Trophoblast cell (in vitro differentiated cells and primary cell): ENCODE measurements around the gene TAX1BP3.

Source experiments
- DNase-seq, 2 donors: peaks; one replicate each; pipeline ENCODE4 v3.0.0-alpha.2; 2016
- H2AFZ ChIP-seq: 2 replicates; pipeline ENCODE4 v1.6.1; 2013; ENCODE audit warnings: low read length, moderate library complexity, mild to moderate bottlenecking; ENCODE audit not compliant: insufficient read depth, poor library complexity
- H2AK5ac ChIP-seq: 2 replicates; pipeline ENCODE4 v1.6.1; 2013; ENCODE audit warnings: mild to moderate bottlenecking, low read length
- H2BK120ac ChIP-seq: 2 replicates; pipeline ENCODE4 v1.6.1; 2013; ENCODE audit warnings: low read length, mild to moderate bottlenecking, moderate library complexity; ENCODE audit not compliant: insufficient read depth, poor library complexity
- H2BK12ac ChIP-seq: 2 replicates; pipeline ENCODE4 v1.6.1; 2013; ENCODE audit warnings: mild to moderate bottlenecking, low read length, moderate library complexity
- H2BK5ac ChIP-seq: 2 replicates; pipeline ENCODE4 v1.6.1; 2013; ENCODE audit warnings: low read length, low read depth, moderate library complexity, mild to moderate bottlenecking; ENCODE audit not compliant: poor library complexity
- H3K14ac ChIP-seq: 2 replicates; pipeline ENCODE4 v1.6.1; 2013; ENCODE audit warnings: mild to moderate bottlenecking, low read length
- H3K18ac ChIP-seq: 2 replicates; pipeline ENCODE4 v1.6.1; 2013; ENCODE audit warnings: mild to moderate bottlenecking, low read length
- H3K23ac ChIP-seq: 2 replicates; pipeline ENCODE4 v1.6.1; 2013; ENCODE audit warnings: low read length
- H3K27ac ChIP-seq: 2 replicates; pipeline ENCODE4 v1.5.1; 2013; ENCODE audit warnings: low read depth, mild to moderate bottlenecking, inconsistent platforms, low read length, moderate library complexity
- H3K27me3 ChIP-seq: 2 replicates; pipeline ENCODE4 v1.6.1; 2013; ENCODE audit warnings: inconsistent platforms, mild to moderate bottlenecking, low read length, moderate library complexity; ENCODE audit not compliant: insufficient read depth
- H3K36me3 ChIP-seq, 2 experiments: 1 replicate in 1 of 2; 2 replicates in 1 of 2; pipeline ENCODE4 v1.6.1; 2013; ENCODE audit warnings: low read length in 2 of 2, mild to moderate bottlenecking in 2 of 2, moderate library complexity in 1 of 2; ENCODE audit not compliant: insufficient read depth in 2 of 2, control insufficient read depth in 1 of 2
- H3K4ac ChIP-seq: 2 replicates; pipeline ENCODE4 v1.6.1; 2013; ENCODE audit warnings: low read depth, mild to moderate bottlenecking, low read length, moderate library complexity
- H3K4me1 ChIP-seq, 2 experiments: 1 replicate in 1 of 2; 2 replicates in 1 of 2; pipeline ENCODE4 v1.6.1; 2013; ENCODE audit warnings: low read length in 2 of 2, mild to moderate bottlenecking in 2 of 2, moderate library complexity in 1 of 2; ENCODE audit not compliant: insufficient read depth in 2 of 2, control insufficient read depth in 1 of 2
- H3K4me2 ChIP-seq: 2 replicates; pipeline ENCODE4 v1.6.1; 2013; ENCODE audit warnings: inconsistent platforms, mild to moderate bottlenecking, low read length, moderate library complexity
- H3K4me3 ChIP-seq: 2 replicates; pipeline ENCODE4 v1.5.1; 2013; ENCODE audit warnings: mild to moderate bottlenecking, low read depth, low read length, inconsistent platforms
- H3K79me1 ChIP-seq: one replicate; pipeline ENCODE4 v1.6.1; 2013; ENCODE audit warnings: low read length
- H3K79me2 ChIP-seq: 2 replicates; pipeline ENCODE4 v1.6.1; 2013; ENCODE audit warnings: low read length, mild to moderate bottlenecking; ENCODE audit not compliant: control insufficient read depth, insufficient read depth, poor library complexity
- H3K9ac ChIP-seq: 2 replicates; pipeline ENCODE4 v1.6.1; 2013; ENCODE audit warnings: mild to moderate bottlenecking, low read length
- H3K9me3 ChIP-seq: 2 replicates; pipeline ENCODE4 v1.6.1; 2013; ENCODE audit warnings: low read depth, mild to moderate bottlenecking, control low read depth, inconsistent platforms, low read length; ENCODE audit not compliant: insufficient read depth
- H4K12ac ChIP-seq: 2 replicates; pipeline ENCODE4 v1.6.1; 2013; ENCODE audit warnings: low read depth, mild to moderate bottlenecking, low read length, moderate library complexity
- H4K8ac ChIP-seq: 2 replicates; pipeline ENCODE4 v1.6.1; 2013; ENCODE audit warnings: low read depth, mild to moderate bottlenecking, low read length, moderate library complexity
- H4K91ac ChIP-seq: one replicate; pipeline ENCODE4 v1.6.1; 2013; ENCODE audit warnings: low read depth, mild to moderate bottlenecking, low read length, moderate library complexity
- WGBS: extraction: QIAGEN DNeasy Blood & Tissue Kit; methylation state at CpG from one replicate; pipeline ENCODE4 v1.1.7; 2013; ENCODE audit warnings: missing lambda C conversion rate; ENCODE audit not compliant: insufficient read length, insufficient coverage; ENCODE audit errors: extremely low coverage; 5-methylcytosine and 5-hydroxymethylcytosine counted together

TAX1BP3 gene

DNA sequence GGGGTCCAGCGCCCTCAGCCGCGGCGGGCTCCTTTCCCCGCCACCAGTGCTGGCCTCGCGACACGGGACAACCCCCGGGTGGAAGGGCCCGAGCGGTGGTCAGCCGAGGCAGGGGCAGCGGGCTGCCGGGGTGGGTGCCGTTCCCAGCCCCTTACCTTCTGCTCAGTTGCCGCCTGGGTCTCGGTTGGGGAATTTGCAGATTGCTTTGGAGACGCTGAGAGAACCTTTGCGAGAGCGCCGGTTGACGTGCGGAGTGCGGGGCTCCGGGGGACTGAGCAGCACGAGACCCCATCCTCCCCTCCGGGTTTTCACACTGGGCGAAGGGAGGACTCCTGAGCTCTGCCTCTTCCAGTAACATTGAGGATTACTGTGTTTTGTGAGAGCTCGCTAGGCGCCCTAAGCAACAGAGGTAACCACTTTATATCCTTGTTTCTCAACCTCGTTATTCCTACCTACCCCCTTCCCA, 31.4 kb downstream of the TAX1BP3 start:
- Histone ChIP-seq H2BK120ac (no peak overlapping the region), H3K18ac (peak overlapping the region; percentile 10), H2BK12ac (no peak overlapping the region), H4K8ac (peak overlapping the region; percentile 98), H2AK5ac (no peak overlapping the region), H4K91ac (peak overlapping the region; percentile 4), H3K9ac (peak overlapping the region; percentile 75), H3K27me3 (no peaks in the 10 kb centered on the region), H3K27ac (peak overlapping the region; percentile 96), H3K4ac (no peak overlapping the region), H2BK5ac (no peak overlapping the region), H4K12ac (peak overlapping the region; percentile 10), H3K9me3 (no peaks in the 10 kb centered on the region), H3K4me2 (peak overlapping the region; percentile 82), H3K36me3 (peaks cover 10 to 14% of the 10 kb centered on the region in 2 experiments), H3K23ac (no peak overlapping the region), H3K4me3 (peak overlapping the region; percentile 89), H3K14ac (peak overlapping the region; percentile 5), H3K79me1 (peaks cover 5% of the 10 kb centered on the region), H3K79me2 (peaks cover 10% of the 10 kb centered on the region), H2AFZ (peak overlapping the region; percentile 95), H3K4me1 (peaks cover 2 to 4% of the 10 kb centered on the region in 2 experiments)
- no peak for DNase-seq
- no CpG with 5 or more reads among the region's 31 CpGs for WGBS

DNA sequence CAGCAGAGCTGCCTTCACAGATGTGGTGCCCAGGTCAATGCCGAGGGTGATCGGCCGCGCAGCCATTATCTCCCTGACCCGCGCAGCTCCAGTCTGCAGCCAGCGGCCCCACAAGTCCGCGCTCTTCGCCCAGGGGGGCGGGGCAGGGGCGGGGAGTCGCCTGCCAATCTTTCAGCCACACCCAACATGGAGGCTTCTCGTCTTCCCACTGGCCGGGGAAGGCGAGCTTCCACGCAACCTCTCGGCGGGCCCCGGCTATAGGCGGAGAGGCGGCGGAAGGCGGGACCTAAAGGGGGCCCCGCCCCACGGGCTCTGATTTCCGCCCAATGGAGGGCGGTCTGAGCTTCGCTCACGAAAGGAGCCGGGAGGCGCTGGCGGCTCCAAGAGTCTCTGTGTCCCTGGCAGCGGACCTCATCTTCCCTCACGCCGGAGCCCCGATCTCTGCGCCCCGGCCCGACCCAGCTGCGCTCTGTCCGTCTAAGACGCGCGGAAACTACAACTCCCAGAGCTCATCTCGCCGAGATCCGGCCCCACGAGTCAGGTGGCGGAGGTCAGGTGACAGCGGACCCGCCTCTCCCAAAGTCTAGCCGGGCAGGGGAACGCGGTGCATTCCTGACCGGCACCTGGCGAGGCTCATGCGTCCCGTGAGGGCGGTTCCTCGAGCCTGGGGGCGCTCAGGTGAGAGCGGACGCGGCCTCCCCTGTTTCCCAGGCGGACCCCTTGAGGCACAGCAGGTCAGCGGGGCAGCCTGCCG, 32.0 kb downstream of the TAX1BP3 start, which contains the start of the genes CTNS and SHPK:
CTNS (plus strand) TSS at position 607 of the 754 bp plus-strand sequence. CDS start 3,447 bp downstream, outside the sequence.
SHPK (minus strand) TSS at position 97 of the 754 bp plus-strand sequence; CDS start at position 66, 31 bp downstream.
- peak within 1 kb of the TSS; percentile 82 for H3K4me2 ChIP-seq
- peak within 1 kb of the TSS; percentile 85 for H3K4ac ChIP-seq
- peak within 1 kb of the TSS; percentile 97 for H3K4me3 ChIP-seq
- WGBS: no CpG with 5 or more reads among the region's 68 CpGs
- peak within 1 kb of the TSS; percentile 99 for H2BK5ac ChIP-seq
- peaks cover 10% of the 10 kb centered on the region for H3K79me2 ChIP-seq
- peak within 1 kb of the TSS; percentile 98 for H3K14ac ChIP-seq
- no peaks in the 10 kb centered on the region for H3K9me3 ChIP-seq
- H2AFZ ChIP-seq: peak within 1 kb of the TSS; percentile 95
- H4K8ac ChIP-seq: peak within 1 kb of the TSS; percentile 98
- peak within 1 kb of the TSS; percentile 97 for H4K91ac ChIP-seq
- H3K27me3 ChIP-seq: no peaks in the 10 kb centered on the region
- peaks cover 2 to 4% of the 10 kb centered on the region in 2 experiments for H3K4me1 ChIP-seq
- H3K27ac ChIP-seq: peak within 1 kb of the TSS; percentile 96
- H3K18ac ChIP-seq: peak within 1 kb of the TSS; percentile 93
- H2BK12ac ChIP-seq: peak within 1 kb of the TSS; percentile 62
- H3K36me3 ChIP-seq: peaks cover 8 to 14% of the 10 kb centered on the region in 2 experiments
- DNase-seq: peak; percentile 98 to 99
- H2AK5ac ChIP-seq: no peak within 1 kb of the TSS
- peaks cover 5% of the 10 kb centered on the region for H3K79me1 ChIP-seq
- H3K23ac ChIP-seq: no peak within 1 kb of the TSS
- H4K12ac ChIP-seq: peak within 1 kb of the TSS; percentile 97
- peak within 1 kb of the TSS; percentile 91 for H3K9ac ChIP-seq
- H2BK120ac ChIP-seq: peak within 1 kb of the TSS; percentile 97

- peaks cover 10% of the 10 kb centered on the region for H3K79me2 ChIP-seq
- peak overlapping the region; percentile 18 for H2BK5ac ChIP-seq
- H3K4me1 ChIP-seq: peaks cover 2 to 4% of the 10 kb centered on the region in 2 experiments
- no peaks in the 10 kb centered on the region for H3K27me3 ChIP-seq
- peak overlapping the region; percentile 47 for H3K27ac ChIP-seq
- peak overlapping the region; percentile 68 for H3K4me2 ChIP-seq
- peak overlapping the region; percentile 10 for H2BK120ac ChIP-seq
- peak overlapping the region; percentile 58 for H4K91ac ChIP-seq
- H3K36me3 ChIP-seq: peaks cover 8 to 16% of the 10 kb centered on the region in 2 experiments
- H3K4me3 ChIP-seq: peak overlapping the region; percentile 97
- no peak overlapping the region for H3K4ac ChIP-seq
- H4K8ac ChIP-seq: peak overlapping the region; percentile 84
- H3K18ac ChIP-seq: peak overlapping the region; percentile 71
- H2AK5ac ChIP-seq: no peak overlapping the region
- H3K23ac ChIP-seq: no peak overlapping the region
- peak overlapping the region; percentile 62 for H2BK12ac ChIP-seq
- peak overlapping the region; percentile 82 for H3K14ac ChIP-seq
- peak; percentile 92 to 96 for DNase-seq
- peaks cover 5% of the 10 kb centered on the region for H3K79me1 ChIP-seq
- H2AFZ ChIP-seq: peak overlapping the region; percentile 82
- WGBS: no CpG with 5 or more reads among the region's 38 CpGs
- peak overlapping the region; percentile 34 for H4K12ac ChIP-seq
- no peaks in the 10 kb centered on the region for H3K9me3 ChIP-seq
- peak overlapping the region; percentile 91 for H3K9ac ChIP-seq
These were observed 32.8 kb downstream of the TAX1BP3 start for GRCh38 chr17:3635474-3636153.

DNA sequence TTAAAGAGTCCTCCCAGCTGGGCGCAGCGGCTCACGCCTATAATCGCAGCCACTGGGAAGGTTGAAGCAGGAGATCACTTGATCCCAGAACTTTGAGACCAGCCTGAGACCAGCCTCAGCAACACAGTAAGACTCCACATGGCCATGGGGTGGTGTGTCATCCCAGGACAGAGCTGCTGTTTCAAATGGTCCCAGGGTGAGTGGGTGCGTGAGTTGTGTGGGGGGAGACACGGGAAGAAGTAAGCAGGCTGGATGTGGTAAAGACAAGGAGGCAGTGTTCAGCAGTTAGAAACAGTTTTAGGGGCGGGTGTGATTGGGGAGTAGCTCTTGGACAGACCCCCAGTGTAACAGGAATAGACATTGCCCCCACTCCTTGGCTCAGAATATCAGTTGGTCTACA, 36.1 kb downstream of the TAX1BP3 start:
- Histone ChIP-seq H4K91ac (no peak overlapping the region), H3K36me3 (peaks cover 12% of the 10 kb centered on the region in 2 experiments), H3K79me2 (peaks cover 10% of the 10 kb centered on the region), H2BK120ac (no peak overlapping the region), H3K23ac (no peak overlapping the region), H3K4me3 (no peak overlapping the region), H3K4me2 (no peak overlapping the region), H2AFZ (no peak overlapping the region), H3K27me3 (no peaks in the 10 kb centered on the region), H2AK5ac (no peak overlapping the region), H3K9ac (no peak overlapping the region), H4K12ac (no peak overlapping the region), H3K4ac (no peak overlapping the region), H3K14ac (no peak overlapping the region), H2BK12ac (no peak overlapping the region), H3K27ac (no peak overlapping the region), H4K8ac (no peak overlapping the region), H2BK5ac (no peak overlapping the region), H3K4me1 (peaks cover 7 to 8% of the 10 kb centered on the region in 2 experiments), H3K79me1 (peaks cover 5% of the 10 kb centered on the region), H3K18ac (peak overlapping the region; percentile 22), H3K9me3 (no peaks in the 10 kb centered on the region)
- no CpG with 5 or more reads among the region's 7 CpGs for WGBS
- no peak for DNase-seq
